HG03460 (cell line): ENCODE data around the gene EPC1.
A peak's percentile ranks its signal among the peaks of the same experiment; 100 is the strongest.
"Not testable (repeated sequence)": the region's sequence is repeated elsewhere in the genome, so short reads cannot be mapped to it uniquely, and the experiment has no call there.

Experiments
- ATAC-seq: cut with Tn5 transposase; IDR thresholded peaks from one replicate; pipeline ENCODE4 v1.9.1; 2021; ENCODE audit not compliant: unreplicated experiment

EPC1 gene

GRCh38 chr10:32346551-32347362 lies at the start of gene EPC1:
EPC1 (minus strand) TSS chr10:32347158; CDS start chr10:32346915, 243 bp downstream.
- ATAC-seq: peak; percentile 67

GRCh38 chr10:32393911-32394310 lies 47.0 kb upstream of the EPC1 start:
- ATAC-seq: no peak

GRCh38 chr10:32392284-32392683 lies 45.3 kb upstream of the EPC1 start:
- not testable (repeated sequence) for ATAC-seq

DNA sequence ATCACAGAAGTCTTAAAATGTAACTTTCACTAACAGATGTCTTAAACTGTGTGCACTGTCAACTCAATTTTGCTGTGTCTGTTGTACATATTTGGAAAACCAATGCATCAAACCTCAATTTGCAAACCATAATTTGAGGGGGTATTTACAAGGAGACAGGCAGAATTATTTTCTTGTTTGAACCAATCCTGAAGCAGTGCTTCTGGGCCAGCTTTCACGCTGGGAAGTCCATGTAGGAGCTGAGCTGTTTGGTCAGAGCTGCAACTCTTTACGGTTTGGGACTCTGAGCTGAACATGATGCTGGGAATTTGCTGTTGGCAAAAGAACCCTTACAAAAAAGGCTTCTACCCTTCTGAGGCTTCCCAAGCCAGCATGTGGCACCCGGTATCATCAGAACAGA lies 43.2 kb upstream of the EPC1 start:
- ATAC-seq: no peak

DNA sequence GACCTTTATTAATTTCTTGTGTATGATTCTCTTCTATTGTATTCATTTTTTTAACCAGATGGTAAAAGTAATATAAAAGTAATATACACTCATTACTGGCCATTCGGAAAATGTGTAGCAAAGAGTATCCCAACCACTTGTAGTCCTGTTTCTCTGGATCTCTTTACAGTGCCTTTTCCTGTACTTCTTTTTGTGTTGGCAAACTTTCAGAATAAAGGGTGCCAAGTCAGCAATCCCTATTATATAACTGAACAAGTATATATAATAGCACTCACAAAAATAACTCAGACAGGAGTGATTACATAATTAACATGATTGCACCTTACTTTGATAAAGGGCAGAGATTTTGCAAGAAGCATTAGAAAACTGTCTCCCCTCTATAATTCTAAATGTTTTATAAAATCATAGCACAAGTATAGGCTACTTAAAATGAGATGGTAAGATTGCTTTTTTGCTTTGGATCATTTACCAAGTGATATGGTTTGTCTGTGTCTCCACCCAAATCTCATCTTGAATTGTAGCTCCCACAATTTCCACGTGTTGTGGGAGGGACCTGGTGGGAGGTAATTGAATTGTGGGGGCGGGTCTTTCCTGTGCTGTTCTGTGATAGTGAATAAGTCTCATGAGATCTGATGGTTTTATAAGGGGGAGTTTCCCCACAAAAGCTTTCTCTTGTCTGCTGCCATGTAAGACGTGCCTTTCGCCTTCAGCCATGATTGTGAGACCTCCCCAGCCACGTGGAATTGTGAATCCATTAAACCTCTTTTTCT lies 41.5 kb upstream of the EPC1 start:
- ATAC-seq: no peak

GRCh38 chr10:32386623-32387260 lies 39.8 kb upstream of the EPC1 start:
- ATAC-seq: no peak

DNA sequence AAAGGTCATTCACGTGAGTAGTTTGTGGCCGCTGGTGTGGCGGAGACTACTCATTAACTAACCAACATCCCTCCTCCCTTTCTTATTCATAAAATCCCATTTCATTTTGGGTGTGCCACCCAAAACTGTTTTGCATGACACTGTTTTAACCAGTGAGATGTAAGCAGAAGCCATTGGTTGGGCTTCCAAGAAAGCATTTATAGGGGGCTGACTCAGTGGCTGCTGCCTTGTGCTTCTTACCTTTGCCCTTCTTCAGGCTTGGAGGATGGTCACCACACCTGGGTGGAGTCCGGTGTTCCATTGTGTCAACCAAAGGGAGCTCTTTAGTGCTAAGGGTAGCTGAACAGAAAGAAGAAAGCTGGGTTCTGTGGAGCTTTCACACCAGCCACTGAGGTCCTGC lies 37.2 kb upstream of the EPC1 start:
- ATAC-seq: no peak

GRCh38 chr10:32381165-32381564 lies 34.2 kb upstream of the EPC1 start:
- ATAC-seq: no peak

DNA sequence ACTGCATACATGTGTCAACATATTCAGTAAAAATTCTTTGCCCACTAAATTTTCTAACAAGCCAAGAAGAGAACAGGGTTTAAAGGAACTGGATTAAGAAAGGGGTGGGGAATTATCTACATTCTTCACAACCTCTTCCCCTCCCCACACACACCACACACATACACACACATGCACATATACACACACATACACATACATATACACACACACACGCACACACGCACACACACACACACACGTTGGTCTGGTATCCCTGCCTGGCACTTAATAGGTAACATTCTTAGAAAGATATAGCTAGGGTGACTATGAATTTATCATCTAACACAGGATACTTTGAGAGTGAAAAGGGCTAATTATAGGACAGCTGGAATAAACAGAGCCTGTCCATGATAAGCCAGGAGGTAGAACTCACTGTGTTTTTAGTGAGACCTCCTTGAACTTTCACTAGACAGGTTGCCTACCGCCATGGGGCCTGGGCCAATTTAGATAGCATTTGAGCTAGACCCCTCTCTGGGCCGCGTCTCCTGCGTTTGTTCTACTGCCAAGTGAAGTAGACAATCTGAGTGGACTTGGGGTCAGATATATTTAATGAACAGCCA lies 33.1 kb upstream of the EPC1 start:
- ATAC-seq: no peak

- ATAC-seq: peak; percentile 30
Observed at GRCh38 chr10:32379318-32379949, 32.5 kb upstream of the EPC1 start.

- ATAC-seq: peak; percentile 93
Observed at GRCh38 chr10:32378363-32379317, 31.7 kb upstream of the EPC1 start.

GRCh38 chr10:32377458-32378259 lies 30.7 kb upstream of the EPC1 start:
- ATAC-seq: peak; percentile 32

DNA sequence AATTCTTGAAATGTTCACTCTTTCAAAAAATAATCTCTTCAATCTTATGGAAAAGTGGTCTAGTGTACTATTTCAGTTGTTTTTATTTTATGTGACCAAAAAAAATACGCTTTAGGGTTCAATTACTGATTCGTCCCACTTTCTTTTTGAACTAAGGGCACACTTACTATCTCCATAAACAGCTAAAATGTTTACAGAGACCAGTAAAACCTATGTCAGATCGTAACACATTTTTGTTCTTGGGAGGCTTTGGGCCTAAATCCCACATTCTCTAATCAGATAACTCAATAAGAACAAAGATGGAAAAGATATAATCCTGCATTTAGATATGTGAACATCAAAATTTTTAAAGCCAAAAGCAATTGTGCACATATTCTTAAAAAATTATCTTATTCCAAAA lies 29.8 kb upstream of the EPC1 start:
- ATAC-seq: no peak

DNA sequence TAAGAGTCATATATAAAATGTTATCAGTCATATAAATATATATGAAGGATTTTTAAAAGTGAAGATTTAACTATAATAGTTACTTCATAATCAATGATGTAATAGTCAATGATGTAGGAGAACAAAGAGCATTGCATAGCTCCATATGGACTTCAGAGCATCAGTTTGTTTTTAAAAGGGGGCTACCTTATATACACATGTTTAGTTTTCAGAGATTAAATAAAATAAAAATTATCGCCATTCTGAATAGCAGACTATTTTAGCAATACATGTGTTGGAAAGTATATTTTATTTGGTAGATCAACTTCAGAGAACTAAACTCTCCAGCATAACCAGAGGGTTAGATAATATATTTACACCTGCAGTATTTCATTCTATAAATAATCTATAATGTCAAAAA lies 29.1 kb upstream of the EPC1 start:
- no peak for ATAC-seq

DNA sequence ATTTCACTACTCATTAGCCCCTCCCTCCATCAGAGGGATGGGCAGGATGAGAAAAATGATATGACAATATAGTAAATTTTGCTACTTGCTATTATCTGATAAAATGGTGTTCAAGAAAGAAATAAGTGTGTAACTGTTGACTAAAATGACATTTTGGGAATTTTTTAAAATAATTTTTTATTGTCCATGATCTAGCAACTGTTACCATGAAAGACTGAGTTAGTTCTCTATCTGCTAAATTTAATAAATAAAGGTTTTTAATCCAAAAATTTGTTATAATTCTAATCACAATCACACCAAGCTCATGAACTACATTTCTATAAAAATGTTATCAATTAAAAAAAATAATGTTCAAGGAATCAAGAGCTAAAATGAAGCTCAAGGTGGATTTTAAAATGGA lies 28.7 kb upstream of the EPC1 start:
- ATAC-seq: no peak

DNA sequence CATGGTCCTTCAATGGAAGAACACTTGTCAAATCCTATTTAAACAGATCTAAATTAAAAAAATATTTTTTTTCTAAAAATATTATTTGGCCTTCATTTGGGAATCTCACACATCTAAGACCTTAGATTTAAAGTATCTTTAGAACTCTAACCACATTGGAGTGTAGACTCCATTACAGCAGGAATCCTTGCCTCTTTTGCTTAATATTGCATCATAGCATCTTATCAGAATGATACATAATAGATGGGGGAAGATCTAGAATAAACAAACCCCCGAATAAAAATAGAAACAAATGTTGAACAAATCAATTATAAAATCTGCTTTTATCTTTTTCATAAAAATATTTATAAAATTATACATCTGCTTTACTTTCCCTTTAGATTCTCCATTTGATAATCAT lies 27.6 kb upstream of the EPC1 start:
- ATAC-seq: no peak

DNA sequence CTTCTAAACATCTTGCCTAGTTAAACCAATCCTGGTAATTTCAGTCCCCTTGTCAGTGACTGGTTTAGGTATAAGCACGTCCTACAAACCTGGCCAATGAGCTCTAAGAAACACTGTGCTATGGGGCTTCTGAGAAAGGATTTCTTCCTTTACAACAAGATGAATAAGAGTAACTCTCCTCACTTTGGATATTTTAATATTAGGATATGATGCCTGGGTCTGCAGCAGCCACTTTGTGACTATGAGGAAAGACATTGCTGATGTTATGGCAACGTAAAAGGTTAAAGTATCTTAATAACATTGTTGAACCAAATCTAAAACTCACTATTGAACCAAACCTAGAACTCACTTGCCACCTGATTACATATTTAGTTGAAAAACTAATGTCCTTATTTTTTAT lies 26.5 kb upstream of the EPC1 start:
- ATAC-seq: no peak

DNA sequence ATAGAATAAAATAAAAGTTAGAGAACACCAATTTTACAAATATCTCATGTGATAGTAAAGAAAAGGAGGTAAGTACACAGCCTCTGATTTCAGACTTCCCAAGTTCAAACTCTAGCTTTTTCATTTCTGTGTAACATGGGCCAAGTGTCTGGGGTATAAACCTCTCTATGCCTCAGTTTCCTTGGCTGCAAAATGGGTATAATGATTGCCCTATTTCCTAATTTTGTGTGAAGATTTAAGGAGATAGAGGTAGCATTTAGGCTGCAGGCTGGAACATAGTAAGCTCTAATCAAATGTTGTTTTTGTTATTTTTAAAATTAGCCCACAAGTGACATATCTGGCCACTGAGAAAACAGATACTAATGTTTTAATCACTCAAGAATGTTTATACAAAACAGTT lies 26.1 kb upstream of the EPC1 start:
- no peak for ATAC-seq
